Measurements from ENCODE around the gene CNPY3.
"Not testable (repeated sequence)": the region's sequence is repeated elsewhere in the genome, so short reads cannot be mapped to it uniquely, and the experiment has no call there.

The CNPY3 gene

GRCh38 chr6:42928986-42929820 lies at the start of gene CNPY3:
Gene CNPY3 (plus strand): TSS chr6:42929480. CDS start chr6:42929571, 91 bp downstream.
- DNase-seq = peak; percentile 95

- not testable (repeated sequence) for DNase-seq
Observed at GRCh38 chr6:42880240-42880817, 49.0 kb upstream of the CNPY3 start.

- DNase-seq = not testable (repeated sequence)
Observed at GRCh38 chr6:42880871-42881270, 48.4 kb upstream of the CNPY3 start.

GRCh38 chr6:42885702-42886101 lies 43.6 kb upstream of the CNPY3 start:
- DNase-seq = no peak

GRCh38 chr6:42888201-42888600 lies 41.1 kb upstream of the CNPY3 start:
- DNase-seq = not testable (repeated sequence)

GRCh38 chr6:42889815-42890214 lies 39.5 kb upstream of the CNPY3 start:
- no peak for DNase-seq

GRCh38 chr6:42890311-42891198 lies 38.7 kb upstream of the CNPY3 start:
- DNase-seq = peak; percentile 93

GRCh38 chr6:42891199-42891722 lies 38.0 kb upstream of the CNPY3 start:
- DNase-seq = no peak

- not testable (repeated sequence) for DNase-seq
Observed at GRCh38 chr6:42894041-42894828, 35.0 kb upstream of the CNPY3 start.

GRCh38 chr6:42896178-42896719 lies 33.0 kb upstream of the CNPY3 start:
- DNase-seq = no peak

- peak; percentile 86 for DNase-seq
Observed at GRCh38 chr6:42898891-42899361, 30.4 kb upstream of the CNPY3 start.

- no peak for DNase-seq
Observed at GRCh38 chr6:42899871-42900270, 29.4 kb upstream of the CNPY3 start.

- peak; percentile 73 for DNase-seq
Observed at GRCh38 chr6:42901538-42901957, 27.7 kb upstream of the CNPY3 start.

- not testable (repeated sequence) for DNase-seq
Observed at GRCh38 chr6:42902429-42903263, 26.6 kb upstream of the CNPY3 start.

- no peak for DNase-seq
Observed at GRCh38 chr6:42904467-42904866, 24.8 kb upstream of the CNPY3 start.

- DNase-seq = no peak
Observed at GRCh38 chr6:42907336-42907735, 21.9 kb upstream of the CNPY3 start.

- DNase-seq = no peak
Observed at GRCh38 chr6:42909835-42910234, 19.4 kb upstream of the CNPY3 start.

- no peak for DNase-seq
Observed at GRCh38 chr6:42911171-42912021, 17.9 kb upstream of the CNPY3 start.

GRCh38 chr6:42914546-42914945 lies 14.7 kb upstream of the CNPY3 start:
- DNase-seq = no peak

- DNase-seq = no peak
Observed at GRCh38 chr6:42915732-42916131, 13.5 kb upstream of the CNPY3 start, which contains the start of gene PTCRA. Gene PTCRA (plus strand): TSS chr6:42916053. CDS start chr6:42916070, 17 bp downstream.
